Activated CD8-positive, alpha-beta memory T cell treated with anti-CD3 and anti-CD28 coated beads for 48 hours (primary cell): Measurements from ENCODE around the gene ATM.
A peak's percentile ranks its signal among the peaks of the same experiment; 100 is the strongest.

ENCODE experiments used
- DNase-seq, 3 experiments: peaks; one replicate each; pipeline ENCODE4 v3.0.0-alpha.2; 2020; ENCODE audit warnings: low read depth in 2 of 3, low spot score in 2 of 3

The ATM gene, protein sequence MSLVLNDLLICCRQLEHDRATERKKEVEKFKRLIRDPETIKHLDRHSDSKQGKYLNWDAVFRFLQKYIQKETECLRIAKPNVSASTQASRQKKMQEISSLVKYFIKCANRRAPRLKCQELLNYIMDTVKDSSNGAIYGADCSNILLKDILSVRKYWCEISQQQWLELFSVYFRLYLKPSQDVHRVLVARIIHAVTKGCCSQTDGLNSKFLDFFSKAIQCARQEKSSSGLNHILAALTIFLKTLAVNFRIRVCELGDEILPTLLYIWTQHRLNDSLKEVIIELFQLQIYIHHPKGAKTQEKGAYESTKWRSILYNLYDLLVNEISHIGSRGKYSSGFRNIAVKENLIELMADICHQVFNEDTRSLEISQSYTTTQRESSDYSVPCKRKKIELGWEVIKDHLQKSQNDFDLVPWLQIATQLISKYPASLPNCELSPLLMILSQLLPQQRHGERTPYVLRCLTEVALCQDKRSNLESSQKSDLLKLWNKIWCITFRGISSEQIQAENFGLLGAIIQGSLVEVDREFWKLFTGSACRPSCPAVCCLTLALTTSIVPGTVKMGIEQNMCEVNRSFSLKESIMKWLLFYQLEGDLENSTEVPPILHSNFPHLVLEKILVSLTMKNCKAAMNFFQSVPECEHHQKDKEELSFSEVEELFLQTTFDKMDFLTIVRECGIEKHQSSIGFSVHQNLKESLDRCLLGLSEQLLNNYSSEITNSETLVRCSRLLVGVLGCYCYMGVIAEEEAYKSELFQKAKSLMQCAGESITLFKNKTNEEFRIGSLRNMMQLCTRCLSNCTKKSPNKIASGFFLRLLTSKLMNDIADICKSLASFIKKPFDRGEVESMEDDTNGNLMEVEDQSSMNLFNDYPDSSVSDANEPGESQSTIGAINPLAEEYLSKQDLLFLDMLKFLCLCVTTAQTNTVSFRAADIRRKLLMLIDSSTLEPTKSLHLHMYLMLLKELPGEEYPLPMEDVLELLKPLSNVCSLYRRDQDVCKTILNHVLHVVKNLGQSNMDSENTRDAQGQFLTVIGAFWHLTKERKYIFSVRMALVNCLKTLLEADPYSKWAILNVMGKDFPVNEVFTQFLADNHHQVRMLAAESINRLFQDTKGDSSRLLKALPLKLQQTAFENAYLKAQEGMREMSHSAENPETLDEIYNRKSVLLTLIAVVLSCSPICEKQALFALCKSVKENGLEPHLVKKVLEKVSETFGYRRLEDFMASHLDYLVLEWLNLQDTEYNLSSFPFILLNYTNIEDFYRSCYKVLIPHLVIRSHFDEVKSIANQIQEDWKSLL (N-terminal part only)

DNA sequence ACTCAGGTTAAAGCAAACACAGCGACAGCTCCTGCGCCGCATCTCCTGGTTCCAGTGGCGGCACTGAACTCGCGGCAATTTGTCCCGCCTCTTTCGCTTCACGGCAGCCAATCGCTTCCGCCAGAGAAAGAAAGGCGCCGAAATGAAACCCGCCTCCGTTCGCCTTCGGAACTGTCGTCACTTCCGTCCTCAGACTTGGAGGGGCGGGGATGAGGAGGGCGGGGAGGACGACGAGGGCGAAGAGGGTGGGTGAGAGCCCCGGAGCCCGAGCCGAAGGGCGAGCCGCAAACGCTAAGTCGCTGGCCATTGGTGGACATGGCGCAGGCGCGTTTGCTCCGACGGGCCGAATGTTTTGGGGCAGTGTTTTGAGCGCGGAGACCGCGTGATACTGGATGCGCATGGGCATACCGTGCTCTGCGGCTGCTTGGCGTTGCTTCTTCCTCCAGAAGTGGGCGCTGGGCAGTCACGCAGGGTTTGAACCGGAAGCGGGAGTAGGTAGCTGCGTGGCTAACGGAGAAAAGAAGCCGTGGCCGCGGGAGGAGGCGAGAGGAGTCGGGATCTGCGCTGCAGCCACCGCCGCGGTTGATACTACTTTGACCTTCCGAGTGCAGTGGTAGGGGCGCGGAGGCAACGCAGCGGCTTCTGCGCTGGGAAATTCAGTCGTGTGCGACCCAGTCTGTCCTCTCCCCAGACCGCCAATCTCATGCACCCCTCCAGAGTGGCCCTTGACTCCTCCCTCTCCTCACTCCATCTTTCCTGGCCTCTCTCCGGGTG lies at the start of gene ATM, which contains the start of gene NPAT:
Gene ATM (plus strand): TSS at position 494 of the 774 bp plus-strand sequence. CDS start 4,558 bp downstream, outside the sequence.
Gene NPAT (minus strand): TSS at position 65 of the 774 bp plus-strand sequence. CDS start 102 bp downstream, outside the sequence.
- DNase-seq = peak; percentile 79 to 98 (median 84)

DNA sequence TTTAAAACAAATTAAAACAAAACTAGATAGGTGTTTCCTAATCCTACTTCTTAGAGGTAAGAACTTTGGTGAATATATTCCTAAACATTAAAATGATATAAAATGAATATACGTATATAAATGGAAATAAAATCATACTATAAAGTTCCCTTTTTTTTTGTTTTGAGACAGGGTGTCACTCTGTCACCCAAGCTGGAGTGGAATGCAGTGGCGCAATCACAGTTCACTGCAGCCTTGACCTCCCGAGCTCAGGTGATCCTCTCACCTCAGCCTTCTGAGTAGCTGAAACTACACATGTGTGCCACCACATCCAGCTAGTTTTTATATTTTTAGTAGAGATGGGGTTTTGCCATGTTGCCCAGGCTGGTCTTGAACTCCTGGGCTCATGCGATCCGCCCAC lies 45.3 kb upstream of the ATM start:
- no peak for DNase-seq

GRCh38 chr11:108193725-108194124 lies 29.1 kb upstream of the ATM start:
- DNase-seq = no peak

- no peak for DNase-seq
These were observed 26.0 kb upstream of the ATM start for GRCh38 chr11:108196901-108197300.

GRCh38 chr11:108197351-108197750 lies 25.5 kb upstream of the ATM start:
- no peak for DNase-seq

DNA sequence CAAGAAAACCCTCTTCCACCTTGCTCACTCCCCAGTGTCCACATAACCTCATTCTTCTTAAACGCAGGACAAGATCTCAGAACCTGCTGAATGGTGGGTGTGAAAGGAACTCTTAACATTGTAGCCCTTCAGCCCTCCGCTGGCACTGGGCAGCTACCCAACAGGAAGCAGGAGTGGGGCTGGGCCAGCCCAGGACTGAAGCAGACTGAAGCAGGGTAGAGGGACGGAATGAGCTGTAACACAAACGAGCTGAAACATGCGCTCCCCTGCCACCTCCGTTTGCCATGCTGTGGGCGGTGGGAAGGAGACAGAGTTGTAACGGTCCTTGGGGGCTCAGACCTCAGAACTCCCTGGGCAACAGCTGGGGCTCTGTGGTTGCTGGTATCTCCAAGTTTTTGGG lies 24.0 kb upstream of the ATM start:
- DNase-seq = no peak

DNA sequence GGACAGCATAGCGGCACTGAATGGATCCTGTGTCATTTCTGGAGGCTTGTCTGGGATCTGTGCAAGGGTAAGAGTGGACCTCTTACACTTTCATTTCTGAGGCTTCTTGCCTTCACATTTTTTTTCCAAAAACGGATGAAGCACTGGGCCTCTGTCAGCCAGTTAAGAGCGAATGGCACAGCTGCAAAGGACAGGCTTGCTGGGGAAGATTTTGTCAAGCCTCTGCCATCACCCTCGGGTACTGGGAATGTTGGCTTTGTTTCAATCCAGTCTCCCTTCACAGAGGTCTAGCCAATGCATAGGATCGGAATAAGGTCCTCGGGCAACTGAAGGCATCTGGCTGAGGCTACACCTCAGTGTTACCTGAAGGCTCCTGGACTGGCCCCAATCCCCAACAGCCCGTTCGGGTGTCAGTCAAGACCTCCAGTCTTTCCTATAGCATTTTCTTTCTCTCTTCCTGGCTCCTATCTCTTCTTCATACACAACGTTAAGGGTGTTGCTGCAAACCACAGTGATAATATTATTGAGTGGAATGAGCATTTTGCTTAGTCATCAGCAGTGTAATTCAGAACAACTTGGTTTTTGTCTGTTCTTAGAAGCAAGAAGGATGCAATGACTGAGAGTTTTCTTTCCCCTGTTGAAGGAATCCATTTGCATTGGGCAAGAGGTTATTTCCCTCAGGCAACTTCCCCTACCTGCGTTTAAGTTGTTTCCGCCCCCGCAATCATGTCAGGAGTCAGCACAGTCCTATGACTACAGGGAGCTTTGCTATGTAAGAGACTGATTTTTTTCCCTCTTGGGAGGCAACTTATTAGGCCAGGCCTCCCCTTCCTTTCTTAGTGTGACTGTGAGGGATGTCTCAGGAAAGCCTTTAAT lies 23.2 kb upstream of the ATM start:
- peak in 2 of 3 experiments; percentile 12 to 36 for DNase-seq

DNA sequence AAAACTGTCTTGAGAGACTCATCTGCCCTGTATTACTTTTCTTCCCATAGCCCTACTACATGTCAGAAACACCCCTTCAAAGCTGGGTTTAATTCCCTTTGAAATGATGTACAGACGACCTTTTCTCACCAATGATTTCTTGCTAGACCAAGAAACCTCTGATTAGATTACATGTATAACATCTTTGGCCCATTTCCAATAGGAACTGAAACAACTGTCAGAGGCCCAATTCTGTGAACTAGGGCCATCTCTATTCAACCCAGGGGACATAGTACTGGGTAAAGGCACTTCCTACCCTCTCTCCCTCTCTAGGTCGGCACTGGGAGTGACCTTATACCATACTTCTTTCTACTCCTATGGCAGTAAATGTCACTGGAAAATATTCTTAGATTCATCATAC lies 19.8 kb upstream of the ATM start:
- DNase-seq = no peak

DNA sequence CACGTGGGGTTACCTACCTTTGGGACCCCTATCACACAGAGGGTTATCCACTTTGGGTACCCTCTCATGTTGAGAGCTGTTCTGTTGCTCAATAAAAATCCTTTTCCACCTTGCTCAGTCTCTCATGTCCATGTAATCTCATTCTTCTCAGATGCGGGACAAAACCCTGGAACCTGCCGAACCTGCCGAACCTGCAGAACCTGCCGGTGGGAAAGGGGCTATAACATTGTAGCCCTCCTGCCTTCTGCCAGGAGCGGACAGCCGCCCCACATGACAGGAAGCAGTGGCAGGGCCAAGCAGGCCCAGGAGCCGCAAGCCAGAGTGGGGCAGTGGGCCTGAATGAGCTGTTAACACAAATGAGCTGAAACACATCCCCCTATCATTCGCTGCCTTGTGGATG lies 18.5 kb upstream of the ATM start:
- DNase-seq = no peak

DNA sequence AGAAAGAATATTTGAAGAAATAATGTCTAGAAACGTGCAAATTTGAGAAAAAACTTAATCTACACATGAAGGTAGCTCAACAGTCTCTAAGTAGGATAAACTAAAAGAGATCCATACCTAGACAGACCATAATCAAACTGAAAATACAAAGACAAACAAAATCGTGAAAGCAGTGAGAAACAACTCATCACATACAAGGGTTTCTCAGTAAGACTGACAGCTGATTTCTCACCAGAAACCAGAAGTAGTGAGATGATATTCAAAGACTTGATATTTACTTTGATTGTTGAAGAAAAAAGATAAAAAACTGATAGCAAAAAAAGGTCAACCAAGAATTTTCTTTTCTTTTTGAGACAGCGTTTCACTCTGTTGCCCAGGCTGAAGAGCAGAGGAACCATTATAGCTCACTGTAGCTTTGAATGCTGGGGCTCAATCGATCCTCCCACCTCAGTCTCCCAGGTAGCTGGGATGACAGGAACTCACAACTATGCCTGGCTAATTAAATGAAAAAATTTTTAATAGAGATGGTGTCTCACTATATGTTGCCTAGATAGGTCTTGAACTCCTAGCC lies 17.9 kb upstream of the ATM start:
- DNase-seq = no peak

- no peak for DNase-seq
These were observed 16.7 kb upstream of the ATM start for GRCh38 chr11:108206171-108206570.

- DNase-seq = no peak
These were observed 15.7 kb upstream of the ATM start for GRCh38 chr11:108206969-108207682.

GRCh38 chr11:108207683-108208060 lies 15.2 kb upstream of the ATM start:
- DNase-seq = no peak

GRCh38 chr11:108210441-108210840 lies 12.4 kb upstream of the ATM start:
- DNase-seq = no peak

DNA sequence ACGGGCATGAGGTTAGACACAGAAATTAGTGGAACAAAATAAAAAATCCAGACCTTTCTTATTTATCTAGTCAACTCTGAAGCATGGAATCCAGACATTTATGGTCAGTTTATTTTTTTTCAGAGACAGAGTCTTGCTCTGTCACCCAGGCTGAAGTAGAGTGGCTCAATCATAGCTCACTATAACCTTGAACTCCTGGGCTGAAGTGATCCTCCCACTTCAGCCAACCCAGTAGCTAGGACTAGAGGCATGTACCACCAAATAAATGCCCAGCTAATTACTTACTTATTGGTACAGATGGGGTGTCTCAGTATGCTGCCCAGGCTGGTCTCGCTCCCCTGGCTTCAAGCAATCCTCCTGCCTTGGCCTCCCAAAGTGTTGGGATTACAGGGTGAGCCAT lies 9.1 kb upstream of the ATM start:
- DNase-seq = no peak

DNA sequence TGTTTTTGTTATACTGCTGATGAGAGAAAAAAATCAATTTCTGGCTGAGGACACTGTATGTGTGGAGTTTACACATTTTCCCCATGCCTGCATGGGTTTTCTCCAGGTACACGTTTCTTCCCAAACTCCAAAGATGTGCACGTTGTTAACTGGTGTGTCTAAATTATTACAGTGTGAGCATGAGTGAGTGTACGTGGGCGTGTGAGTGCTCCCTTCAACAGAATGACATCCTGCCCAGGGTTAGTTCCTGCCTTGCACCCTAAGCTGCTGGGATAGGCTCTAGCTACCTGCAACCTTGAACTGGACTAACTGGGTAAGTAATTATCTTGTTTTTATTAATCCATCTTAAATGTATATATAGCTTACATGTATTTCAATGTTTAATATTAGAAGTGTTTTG lies 5.9 kb upstream of the ATM start:
- DNase-seq = no peak

DNA sequence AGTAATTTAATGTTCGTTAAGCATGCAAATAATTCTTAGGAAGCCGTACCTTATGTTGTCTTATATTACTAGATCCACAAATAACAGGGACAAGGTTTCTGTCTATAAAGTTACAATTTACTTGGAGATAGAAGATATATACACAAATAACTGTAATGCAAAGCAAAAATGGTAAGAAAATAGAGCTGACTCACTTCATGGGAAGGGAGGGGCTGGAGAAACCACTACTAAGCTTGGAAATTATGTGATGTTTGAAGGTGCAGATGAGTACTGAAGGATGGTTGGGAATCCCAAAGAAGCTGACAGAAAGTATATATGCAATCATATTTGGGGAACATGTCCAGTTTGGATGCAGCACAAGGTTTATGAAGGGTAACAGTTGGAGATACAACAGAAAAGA lies 4.4 kb upstream of the ATM start:
- no peak for DNase-seq
